Measurements from ENCODE around the gene CLDN16.

Gene CLDN16

GRCh38 chr3:190360228-190360627 is 27.7 kb upstream of the CLDN16 start:
- TF ChIP-seq CTCF (IDR thresholded peaks at IDR 0.05; ENCODE audit: low read depth, low read length) (no peak), POLR2A (IDR thresholded peaks at IDR 0.05; ENCODE audit: extremely low read depth, insufficient read length) (no peak), MAX (IDR thresholded peaks at IDR 0.05; ENCODE audit: low read depth, low read length) (no peak), MYC (IDR thresholded peaks at IDR 0.05; ENCODE audit: low read depth, low read length) (no peak)
- peak; percentile 7 for DNase-seq (ENCODE audit: low read depth)
- no peak overlapping the region for H3K4me3 ChIP-seq (ENCODE audit: low read depth, low read length)

GRCh38 chr3:190361791-190362190 is 26.2 kb upstream of the CLDN16 start:
- no peak for DNase-seq (ENCODE audit: low read depth)
- no peak overlapping the region for H3K4me3 ChIP-seq (ENCODE audit: low read depth, low read length)
- TF ChIP-seq CTCF (IDR thresholded peaks at IDR 0.05; ENCODE audit: low read depth, low read length), result no peak
- TF ChIP-seq POLR2A (IDR thresholded peaks at IDR 0.05; ENCODE audit: extremely low read depth, insufficient read length), result no peak
- TF ChIP-seq MYC (IDR thresholded peaks at IDR 0.05; ENCODE audit: low read depth, low read length), result no peak
- no peak for TF ChIP-seq MAX (IDR thresholded peaks at IDR 0.05; ENCODE audit: low read depth, low read length)

- TF ChIP-seq CTCF (IDR thresholded peaks at IDR 0.05; ENCODE audit: low read depth, low read length) (no peak), MAX (IDR thresholded peaks at IDR 0.05; ENCODE audit: low read depth, low read length) (no peak), POLR2A (IDR thresholded peaks at IDR 0.05; ENCODE audit: extremely low read depth, insufficient read length) (no peak), MYC (IDR thresholded peaks at IDR 0.05; ENCODE audit: low read depth, low read length) (no peak)
- DNase-seq (ENCODE audit: low read depth), result no peak
- H3K4me3 ChIP-seq (ENCODE audit: low read depth, low read length), result no peak overlapping the region
Observed at GRCh38 chr3:190362258-190362657, 25.7 kb upstream of the CLDN16 start.

- TF ChIP-seq CTCF (IDR thresholded peaks at IDR 0.05; ENCODE audit: low read depth, low read length) (no peak), MAX (IDR thresholded peaks at IDR 0.05; ENCODE audit: low read depth, low read length) (no peak), MYC (IDR thresholded peaks at IDR 0.05; ENCODE audit: low read depth, low read length) (no peak), POLR2A (IDR thresholded peaks at IDR 0.05; ENCODE audit: extremely low read depth, insufficient read length) (no peak)
- DNase-seq (ENCODE audit: low read depth), result no peak
- no peak overlapping the region for H3K4me3 ChIP-seq (ENCODE audit: low read depth, low read length)
Observed at GRCh38 chr3:190366133-190366532, 21.8 kb upstream of the CLDN16 start.

GRCh38 chr3:190368881-190369280 is 19.1 kb upstream of the CLDN16 start:
- TF ChIP-seq MAX (IDR thresholded peaks at IDR 0.05; ENCODE audit: low read depth, low read length) (no peak), POLR2A (IDR thresholded peaks at IDR 0.05; ENCODE audit: extremely low read depth, insufficient read length) (no peak), CTCF (IDR thresholded peaks at IDR 0.05; ENCODE audit: low read depth, low read length) (no peak), MYC (IDR thresholded peaks at IDR 0.05; ENCODE audit: low read depth, low read length) (no peak)

More at GRCh38 chr3:190368881-190369280, 19.1 kb upstream of the CLDN16 start:
- no peak overlapping the region for H3K4me3 ChIP-seq (ENCODE audit: low read depth, low read length)
- DNase-seq (ENCODE audit: low read depth), result no peak

Data from NB4 (cell line).